HL-60 (cell line): Measurements from ENCODE around the gene LCTL.

Experiments
- CTCF ChIP-seq: IDR thresholded peaks from one replicate; pipeline ENCODE4 v1.5.1; 2011; ENCODE audit warnings: low read length, control low read depth, inconsistent platforms; ENCODE audit not compliant: insufficient read depth
- GABPA ChIP-seq: IDR thresholded peaks from 2 replicates; pipeline ENCODE4 v1.6.1; 2012; ENCODE audit warnings: low read depth
- REST ChIP-seq: IDR thresholded peaks from 2 replicates; pipeline ENCODE4 v1.6.1; 2012; ENCODE audit warnings: low read depth; ENCODE audit not compliant: insufficient replicate concordance

GRCh38 chr15:66564136-66565041, 1.4 kb downstream of the LCTL start:
- TF ChIP-seq CTCF (no peak), GABPA (no peak), REST (no peak)
